ENCODE measurements around the gene ARHGAP35. TPM values are rescaled to one million over a fixed set of nuclear protein-coding genes. Genes with fewer than 3 reads are reported as not detected.
"Not testable (repeated sequence)": the region's sequence is repeated elsewhere in the genome, so short reads cannot be mapped to it uniquely, and the experiment has no call there.

ARHGAP35 gene
- total RNA-seq, 2 experiments from 2014 or later, result 24.7 to 25.5 TPM

GRCh38 chr19:46848389-46848788 is 12.4 kb upstream of the ARHGAP35 start:
- Mint-ChIP-seq H3K4me1 (peaks cover 24% of the 10 kb centered on the region), H3K27me3 (peaks cover 1% of the 10 kb centered on the region), H3K9me3 (no peaks in the 10 kb centered on the region), H3K27ac (no peak overlapping the region), H3K4me3 (no peak overlapping the region), H3K36me3 (ENCODE audit: low read depth) (peaks cover 13% of the 10 kb centered on the region)
- POLR2A ChIA-PET, result no interaction called here
- DNase-seq, result no peak
- CTCF ChIA-PET, result interaction anchor here (1.4 kb wide), 1 partner anchor 8 kb away, joined by 6 read pairs; no protein-coding TSS in a partner anchor

- DNase-seq, result no peak
- H3K9me3 Mint-ChIP-seq, result no peaks in the 10 kb centered on the region
- peak overlapping the region; percentile 89 for H3K4me3 Mint-ChIP-seq
- peaks cover 27% of the 10 kb centered on the region for H3K4me1 Mint-ChIP-seq
- CTCF ChIA-PET, result interaction anchor here (1.4 to 1.8 kb wide), 2 partner anchors 9 to 13 kb away, joined by 6 to 11 read pairs; no protein-coding TSS in a partner anchor
- POLR2A ChIA-PET, result interaction anchor here (0.6 kb wide), 1 partner anchor 85 kb away, joined by 12 read pairs; no protein-coding TSS in a partner anchor
- peak overlapping the region; percentile 87 for H3K27ac Mint-ChIP-seq
- peaks cover 4% of the 10 kb centered on the region for H3K27me3 Mint-ChIP-seq
- peaks cover 9% of the 10 kb centered on the region for H3K36me3 Mint-ChIP-seq (ENCODE audit: low read depth)
Measured at GRCh38 chr19:46849610-46850009, 11.2 kb upstream of the ARHGAP35 start.

- CTCF ChIA-PET, result interaction anchor here (0.6 to 1.8 kb wide), 4 partner anchors 10 to 665 kb away, joined by 3 to 11 read pairs (median 8); no protein-coding TSS in a partner anchor
- H3K4me1 Mint-ChIP-seq, result peaks cover 29% of the 10 kb centered on the region
- no peaks in the 10 kb centered on the region for H3K9me3 Mint-ChIP-seq
- H3K27me3 Mint-ChIP-seq, result peaks cover 4% of the 10 kb centered on the region
- H3K4me3 Mint-ChIP-seq, result peak within 1 kb of the TSS; percentile 89
- peaks cover 9% of the 10 kb centered on the region for H3K36me3 Mint-ChIP-seq (ENCODE audit: low read depth)
- H3K27ac Mint-ChIP-seq, result peak within 1 kb of the TSS; percentile 87
- POLR2A ChIA-PET, result no interaction called here
- peak; percentile 93 for DNase-seq
Measured at GRCh38 chr19:46850228-46851203, 10.3 kb upstream of the ARHGAP35 start, which contains the start of gene AP2S1. Gene AP2S1, minus strand, starts transcription at chr19:46850846. Its CDS starts 80 bp downstream, at chr19:46850766.

GRCh38 chr19:46852830-46853229 is 8.0 kb upstream of the ARHGAP35 start:
- Mint-ChIP-seq H3K36me3 (ENCODE audit: low read depth) (peaks cover under 1% of the 10 kb centered on the region), H3K27me3 (peaks cover 4% of the 10 kb centered on the region), H3K27ac (no peak overlapping the region), H3K4me3 (no peak overlapping the region), H3K4me1 (peaks cover 35% of the 10 kb centered on the region), H3K9me3 (no peaks in the 10 kb centered on the region)
- DNase-seq, result no peak
- ChIA-PET POLR2A (no interaction called here), CTCF (no interaction called here)

GRCh38 chr19:46854698-46855097 is 6.1 kb upstream of the ARHGAP35 start:
- H3K4me3 Mint-ChIP-seq; H3K27ac Mint-ChIP-seq; H3K36me3 Mint-ChIP-seq (ENCODE audit: low read depth); H3K27me3 Mint-ChIP-seq; POLR2A ChIA-PET; CTCF ChIA-PET; H3K9me3 Mint-ChIP-seq; DNase-seq: not testable (repeated sequence)
- peaks cover 33% of the 10 kb centered on the region for H3K4me1 Mint-ChIP-seq

- peak overlapping the region; percentile 85 for H3K27ac Mint-ChIP-seq
- CTCF ChIA-PET, result interaction anchor here (0.7 to 2.4 kb wide), 8 partner anchors 12 to 388 kb away, joined by 3 to 8 read pairs (median 4); no protein-coding TSS in a partner anchor
Measured at GRCh38 chr19:46856062-46857022, 4.5 kb upstream of the ARHGAP35 start.

GRCh38 chr19:46859637-46860124 is 1.1 kb upstream of the ARHGAP35 start:
- Mint-ChIP-seq H3K36me3 (ENCODE audit: low read depth) (no peaks in the 10 kb centered on the region), H3K27ac (peak overlapping the region; percentile 93), H3K4me3 (peak overlapping the region; percentile 81), H3K27me3 (no peaks in the 10 kb centered on the region), H3K4me1 (peaks cover 24% of the 10 kb centered on the region), H3K9me3 (no peaks in the 10 kb centered on the region)
- ChIA-PET CTCF (interaction anchor here (0.6 kb wide), 1 partner anchor 1040 kb away, joined by 4 read pairs; no protein-coding TSS in a partner anchor), POLR2A (no interaction called here)
- no peak for DNase-seq

More at GRCh38 chr19:46856062-46857022, 4.5 kb upstream of the ARHGAP35 start:
- Mint-ChIP-seq H3K4me1 (peaks cover 26% of the 10 kb centered on the region), H3K36me3 (ENCODE audit: low read depth) (no peaks in the 10 kb centered on the region), H3K9me3 (no peaks in the 10 kb centered on the region), H3K27me3 (peaks cover 4% of the 10 kb centered on the region), H3K4me3 (peak overlapping the region; percentile 68)
- peak; percentile 94 for DNase-seq
- POLR2A ChIA-PET, result interaction anchor here (0.6 kb wide), 1 partner anchor 137 kb away, joined by 3 read pairs; no protein-coding TSS in a partner anchor

- H3K27ac Mint-ChIP-seq, result peak overlapping the region; percentile 93
- H3K27me3 Mint-ChIP-seq, result no peaks in the 10 kb centered on the region
- DNase-seq, result peak; percentile 97
- H3K36me3 Mint-ChIP-seq (ENCODE audit: low read depth), result no peaks in the 10 kb centered on the region
- peak overlapping the region; percentile 81 for H3K4me3 Mint-ChIP-seq
- H3K4me1 Mint-ChIP-seq, result peaks cover 25% of the 10 kb centered on the region
- POLR2A ChIA-PET, result no interaction called here
- no peaks in the 10 kb centered on the region for H3K9me3 Mint-ChIP-seq
- CTCF ChIA-PET, result interaction anchor here (0.6 to 0.7 kb wide), 2 partner anchors 13 to 1039 kb away, joined by 3 to 4 read pairs; no protein-coding TSS in a partner anchor
Measured at GRCh38 chr19:46860125-46860845, 512 bp upstream of the ARHGAP35 start.

- H3K4me3 Mint-ChIP-seq, result no peak overlapping the region
- no peaks in the 10 kb centered on the region for H3K9me3 Mint-ChIP-seq
- H3K4me1 Mint-ChIP-seq, result peaks cover 18% of the 10 kb centered on the region
- no peaks in the 10 kb centered on the region for H3K36me3 Mint-ChIP-seq (ENCODE audit: low read depth)
- H3K27ac Mint-ChIP-seq, result no peak overlapping the region
- H3K27me3 Mint-ChIP-seq, result no peaks in the 10 kb centered on the region
- POLR2A ChIA-PET, result no interaction called here
- CTCF ChIA-PET, result interaction anchor here (0.6 kb wide), 3 partner anchors 28 to 150 kb away, joined by 3 to 4 read pairs (median 3); no protein-coding TSS in a partner anchor
- DNase-seq, result no peak
Measured at GRCh38 chr19:46861691-46862502, 1.1 kb downstream of the ARHGAP35 start.

GRCh38 chr19:46862503-46862834 is 1.7 kb downstream of the ARHGAP35 start:
- Mint-ChIP-seq H3K27ac (no peak overlapping the region), H3K4me1 (peaks cover 22% of the 10 kb centered on the region), H3K9me3 (no peaks in the 10 kb centered on the region), H3K36me3 (ENCODE audit: low read depth) (no peaks in the 10 kb centered on the region), H3K4me3 (no peak overlapping the region), H3K27me3 (no peaks in the 10 kb centered on the region)
- CTCF ChIA-PET, result interaction anchor here (0.6 kb wide), 1 partner anchor 150 kb away, joined by 3 read pairs; no protein-coding TSS in a partner anchor
- POLR2A ChIA-PET, result no interaction called here
- DNase-seq, result no peak

All from activated CD4-positive, alpha-beta T cell treated with anti-CD3 and anti-CD28 coated beads, Interleukin-2, amount 10 ng/mL, durations not matched to agents 7 days and 5 days (primary cell).